ENCODE results near the gene GABARAP.

GRCh38 chr17:7211491-7212273 is 30.6 kb downstream of the GABARAP start:
- TF ChIP-seq CTCF (tag by site-specific recombination; IDR thresholded peaks at IDR 0.05) (no peak), ZNF473 (tag by site-specific recombination; IDR thresholded peaks at IDR 0.05) (no peak)
